HepG2 (cell line): Measurements from ENCODE around the gene SDC3. TPM values are rescaled to one million over a fixed set of nuclear protein-coding genes. Genes with fewer than 3 reads are reported as not detected.

ENCODE experiments used
- AKNA ChIP-seq: sonication (generic); formaldehyde crosslinking; IDR thresholded peaks from 2 replicates; pipeline ENCODE4 v1.4.0; 2020; ENCODE audit warnings: missing genetic modification reagents, borderline replicate concordance
- BCL6 ChIP-seq: IDR thresholded peaks from 2 replicates; pipeline ENCODE4 v1.6.1; 2016; ENCODE audit warnings: missing genetic modification reagents, missing compliant biosample characterization
- CBX2 ChIP-seq, 2 experiments: fragments of 200-600 bp in 1 of 2; sonication (generic); formaldehyde crosslinking in 1 of 2; IDR thresholded peaks; 2 replicates each; pipeline versions ENCODE4 v1.7.0 to v1.8.1; 2018 to 2022; ENCODE audit warnings: low read depth in 2 of 2, low read length in 1 of 2, mild to moderate bottlenecking in 1 of 2, missing genetic modification reagents in 1 of 2
- CHD2 ChIP-seq: IDR thresholded peaks from 2 replicates; pipeline ENCODE4 v1.6.1; 2011; ENCODE audit warnings: low read depth, low read length, improper control_type of control experiment
- DNMT3B ChIP-seq: conservative IDR thresholded peaks from 2 replicates; pipeline ENCODE4 v1.6.1; 2016; ENCODE audit warnings: missing biosample characterization, control low read depth
- E2F1 ChIP-seq: sonication (generic); formaldehyde crosslinking; IDR thresholded peaks from 2 replicates; pipeline ENCODE4 v1.5.0; 2020; ENCODE audit warnings: missing genetic modification reagents
- HHEX ChIP-seq: IDR thresholded peaks from 2 replicates; pipeline ENCODE4 v1.6.1; 2016; ENCODE audit warnings: control low read depth
- HOXA7 ChIP-seq: sonication (generic); formaldehyde crosslinking; IDR thresholded peaks from 2 replicates; pipeline ENCODE4 v1.8.1; 2022; ENCODE audit warnings: mild to moderate bottlenecking, missing genetic modification reagents, moderate library complexity
- IKZF5 ChIP-seq: IDR thresholded peaks from 2 replicates; pipeline ENCODE4 v1.6.1; 2018; ENCODE audit warnings: missing genetic modification reagents, mild to moderate bottlenecking, missing compliant biosample characterization
- JUN ChIP-seq: sonication (generic); formaldehyde crosslinking; IDR thresholded peaks from 2 replicates; pipeline ENCODE4 v1.4.0; 2020; ENCODE audit warnings: mild to moderate bottlenecking, missing genetic modification reagents
- NFYC ChIP-seq: IDR thresholded peaks from 2 replicates; pipeline ENCODE4 v1.6.1; 2016; ENCODE audit warnings: missing genetic modification reagents, missing compliant biosample characterization
- NR2F6 ChIP-seq, 2 experiments: IDR thresholded peaks; 2 replicates each; pipeline ENCODE4 v1.6.1; 2016; ENCODE audit warnings: antibody characterized with exemption in 1 of 2, mild to moderate bottlenecking in 1 of 2
- SNAPC4 ChIP-seq: sonication (generic); formaldehyde crosslinking; IDR thresholded peaks from 2 replicates; pipeline ENCODE4 v1.4.0; 2020; ENCODE audit warnings: mild to moderate bottlenecking, missing genetic modification reagents
- SPEN ChIP-seq: sonication (generic); formaldehyde crosslinking; IDR thresholded peaks from 2 replicates; pipeline ENCODE4 v1.5.1; 2020; ENCODE audit warnings: low read depth, mild to moderate bottlenecking, missing genetic modification reagents
- TARDBP ChIP-seq: sonication (generic); formaldehyde crosslinking; IDR thresholded peaks from 2 replicates; pipeline ENCODE4 v1.8.0; 2022; ENCODE audit warnings: mild to moderate bottlenecking, missing genetic modification reagents
- ZNF362 ChIP-seq: sonication (generic); formaldehyde crosslinking; IDR thresholded peaks from 2 replicates; pipeline ENCODE4 v1.4.0; 2020; ENCODE audit warnings: missing genetic modification reagents, mild to moderate bottlenecking, borderline replicate concordance
- ZNF709 ChIP-seq: sonication (generic); formaldehyde crosslinking; IDR thresholded peaks from 2 replicates; pipeline ENCODE4 v1.5.0; 2020; ENCODE audit warnings: mild to moderate bottlenecking, missing genetic modification reagents
- polyA plus RNA-seq, 8 experiments: library from polyadenylated mRNA; depleted of rRNA in 3 of 8; stranded (reverse) in 7 of 8; unstranded in 1 of 8; fragments of >200 nt; fragmentation: Illumina TruSeq in 4 of 8; extraction: Trizol in 4 of 8; gene quantifications; 2 replicates each; pipeline versions ENCODE4 v1.2.1 to v1.2.3, GENCODE V29; 2011 to 2016; ENCODE audit warnings: low read depth in 4 of 8, missing spikeins in 1 of 8, mixed read lengths in 1 of 8; ENCODE audit not compliant: insufficient read depth in 1 of 8
- total RNA-seq, 5 experiments: library from RNA; depleted of rRNA; stranded (reverse); fragments of >200 nt; fragmentation: Illumina TruSeq; extraction: Trizol; gene quantifications; 2 replicates each; pipeline ENCODE4 v1.2.3, GENCODE V29; 2016; ENCODE audit warnings: low read depth in 1 of 5

Gene SDC3
- total and polyA plus RNA-seq, 2 of the 13 experiments (the other 11 are each of a cell fraction or from before 2014, with no cell fraction given), result 0.49 to 0.84 TPM

GRCh38 chr1:30892671-30893073, 15.9 kb downstream of the SDC3 start (continued):
- no peak for TF ChIP-seq ZNF362 (CRISPR knock-in tag)
- TF ChIP-seq CBX2 (IDR thresholded peaks at IDR 0.05; ENCODE audit: low read depth, low read length), result no peak
- TF ChIP-seq CBX2 (CRISPR knock-in tag; IDR thresholded peaks at IDR 0.05; ENCODE audit: low read depth), result no peak
- TF ChIP-seq CHD2, result no peak
- no peak for TF ChIP-seq DNMT3B (CRISPR knock-in tag)
- no peak for TF ChIP-seq HOXA7 (CRISPR knock-in tag)
- no peak for TF ChIP-seq E2F1
- TF ChIP-seq BCL6 (CRISPR knock-in tag), result peak; percentile 78
- TF ChIP-seq ZNF709 (CRISPR knock-in tag), result no peak
- TF ChIP-seq TARDBP (CRISPR knock-in tag), result no peak; the same call in 1 of the 2 replicates
- no peak for TF ChIP-seq NFYC (CRISPR knock-in tag)
- TF ChIP-seq SNAPC4 (CRISPR knock-in tag), result no peak
- no peak for TF ChIP-seq IKZF5 (CRISPR knock-in tag)
- no peak for TF ChIP-seq HHEX (CRISPR knock-in tag)
- TF ChIP-seq NR2F6 (IDR thresholded peaks at IDR 0.05), result peak; percentile 85
- peak; percentile 91 for TF ChIP-seq NR2F6 (CRISPR knock-in tag; IDR thresholded peaks at IDR 0.05)
- peak; percentile 56; the same call in 1 of the 2 replicates for TF ChIP-seq SPEN (CRISPR knock-in tag)
- TF ChIP-seq JUN (CRISPR knock-in tag), result peak; percentile 57; the same call in 1 of the 2 replicates
- TF ChIP-seq AKNA, result no peak
